DND-41 (cell line): Measurements from ENCODE around the gene SLC29A4.

Experiments
- ATAC-seq: fragments of 200-7000 bp; cut with Tn5 transposase; 3 replicates; pipeline ENCODE4 v1.9.1; 2021; ENCODE audit warnings: low read depth; ENCODE audit not compliant: insufficient read depth
- DNase-seq: peaks from one replicate; pipeline ENCODE4 v3.0.0-alpha.2; 2020
- H2AFZ ChIP-seq: 2 replicates; pipeline ENCODE4 v1.6.0; 2012; ENCODE audit warnings: low read depth, low read length
- H3K27ac ChIP-seq: 2 replicates; pipeline ENCODE4 v1.5.1; 2012; ENCODE audit warnings: low read length, inconsistent platforms
- H3K27me3 ChIP-seq: fragments of 200-600 bp; sonication (generic); 2 replicates; pipeline ENCODE4 v1.6.0; 2012; ENCODE audit warnings: low read length, mild to moderate bottlenecking, inconsistent platforms; ENCODE audit not compliant: insufficient read depth, poor library complexity
- H3K36me3 ChIP-seq: 2 replicates; pipeline ENCODE4 v1.5.1; 2012; ENCODE audit warnings: low read length, inconsistent platforms; ENCODE audit not compliant: insufficient read depth
- H3K4me1 ChIP-seq: 2 replicates; pipeline ENCODE4 v1.5.1; 2012; ENCODE audit warnings: mild to moderate bottlenecking, low read length; ENCODE audit not compliant: insufficient read depth
- H3K4me2 ChIP-seq: 2 replicates; pipeline ENCODE4 v1.6.0; 2012; ENCODE audit warnings: mild to moderate bottlenecking, moderate library complexity, low read length, inconsistent platforms; ENCODE audit not compliant: insufficient read depth
- H3K4me3 ChIP-seq, 2 experiments: fragments of 200-600 bp in 1 of 2; shearing (Covaris generic) in 1 of 2; 2 replicates each; pipeline ENCODE4 v1.5.1; 2012 to 2016; ENCODE audit warnings: inconsistent platforms in 2 of 2, low read length in 2 of 2, mild to moderate bottlenecking in 2 of 2, low read depth in 1 of 2, moderate library complexity in 1 of 2
- H3K79me2 ChIP-seq: 2 replicates; pipeline ENCODE4 v1.6.0; 2012; ENCODE audit warnings: low read length, inconsistent platforms; ENCODE audit not compliant: insufficient read depth
- H3K9ac ChIP-seq: 2 replicates; pipeline ENCODE4 v1.6.0; 2012; ENCODE audit warnings: low read depth, mild to moderate bottlenecking, inconsistent platforms, low read length, moderate library complexity
- H3K9me3 ChIP-seq: 2 replicates; pipeline ENCODE4 v1.5.1; 2012; ENCODE audit warnings: low read length, moderate library complexity, mild to moderate bottlenecking, inconsistent platforms; ENCODE audit not compliant: insufficient read depth, severe bottlenecking
- H4K20me1 ChIP-seq: 2 replicates; pipeline ENCODE4 v1.6.0; 2012; ENCODE audit warnings: low read length; ENCODE audit not compliant: insufficient read depth
- EZH2 ChIP-seq: IDR thresholded peaks from 3 replicates; pipeline ENCODE4 v1.6.1; 2012; ENCODE audit warnings: borderline replicate concordance, low read depth, mild to moderate bottlenecking, moderate library complexity, low read length, inconsistent platforms; ENCODE audit not compliant: severe bottlenecking
- TF ChIP-seq, protein P1 (sequence below): IDR thresholded peaks from 2 replicates; pipeline ENCODE4 v1.5.1; 2012; ENCODE audit warnings: borderline replicate concordance, low read length, moderate library complexity, mild to moderate bottlenecking; ENCODE audit not compliant: poor library complexity, severe bottlenecking; ENCODE audit errors: extremely low read depth

Gene SLC29A4

GRCh38 chr7:5337047-5337446, 54.3 kb downstream of the SLC29A4 start:
- ATAC-seq, result no peak
- Histone ChIP-seq H4K20me1 (peaks cover 24% of the 10 kb centered on the region), H3K27me3 (no peaks in the 10 kb centered on the region), H2AFZ (no peak overlapping the region), H3K36me3 (peaks cover 86% of the 10 kb centered on the region), H3K9ac (no peak overlapping the region), H3K4me3 (no peak overlapping the region), H3K27ac (no peak overlapping the region), H3K9me3 (peaks cover 6% of the 10 kb centered on the region), H3K79me2 (peaks cover 2% of the 10 kb centered on the region), H3K4me1 (peaks cover 12% of the 10 kb centered on the region), H3K4me2 (no peak overlapping the region)
- TF ChIP-seq, protein P1, sequence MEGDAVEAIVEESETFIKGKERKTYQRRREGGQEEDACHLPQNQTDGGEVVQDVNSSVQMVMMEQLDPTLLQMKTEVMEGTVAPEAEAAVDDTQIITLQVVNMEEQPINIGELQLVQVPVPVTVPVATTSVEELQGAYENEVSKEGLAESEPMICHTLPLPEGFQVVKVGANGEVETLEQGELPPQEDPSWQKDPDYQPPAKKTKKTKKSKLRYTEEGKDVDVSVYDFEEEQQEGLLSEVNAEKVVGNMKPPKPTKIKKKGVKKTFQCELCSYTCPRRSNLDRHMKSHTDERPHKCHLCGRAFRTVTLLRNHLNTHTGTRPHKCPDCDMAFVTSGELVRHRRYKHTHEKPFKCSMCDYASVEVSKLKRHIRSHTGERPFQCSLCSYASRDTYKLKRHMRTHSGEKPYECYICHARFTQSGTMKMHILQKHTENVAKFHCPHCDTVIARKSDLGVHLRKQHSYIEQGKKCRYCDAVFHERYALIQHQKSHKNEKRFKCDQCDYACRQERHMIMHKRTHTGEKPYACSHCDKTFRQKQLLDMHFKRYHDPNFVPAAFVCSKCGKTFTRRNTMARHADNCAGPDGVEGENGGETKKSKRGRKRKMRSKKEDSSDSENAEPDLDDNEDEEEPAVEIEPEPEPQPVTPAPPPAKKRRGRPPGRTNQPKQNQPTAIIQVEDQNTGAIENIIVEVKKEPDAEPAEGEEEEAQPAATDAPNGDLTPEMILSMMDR, result no peak
- TF ChIP-seq EZH2, result no peak
- no peak for DNase-seq

- Histone ChIP-seq H3K4me1 (no peaks in the 10 kb centered on the region), H3K27ac (no peak overlapping the region), H2AFZ (no peak overlapping the region), H3K36me3 (peaks cover 87% of the 10 kb centered on the region), H3K4me2 (no peak overlapping the region), H3K27me3 (no peaks in the 10 kb centered on the region), H3K79me2 (peaks cover 2% of the 10 kb centered on the region), H3K9me3 (peaks cover 25% of the 10 kb centered on the region), H3K9ac (no peak overlapping the region), H3K4me3 (no peak overlapping the region), H4K20me1 (no peaks in the 10 kb centered on the region)
- DNase-seq (no peak), ATAC-seq (no peak)
- TF ChIP-seq, protein P1, result no peak
- no peak for TF ChIP-seq EZH2
Measured at GRCh38 chr7:5339955-5340354, 57.2 kb downstream of the SLC29A4 start.

- H3K27ac ChIP-seq, result no peak overlapping the region
- TF ChIP-seq, protein P1, result no peak
- TF ChIP-seq EZH2, result no peak
- peaks cover 24% of the 10 kb centered on the region for H3K9me3 ChIP-seq
- no peaks in the 10 kb centered on the region for H3K79me2 ChIP-seq
- no peaks in the 10 kb centered on the region for H4K20me1 ChIP-seq
- ATAC-seq, result no peak
- no peak overlapping the region for H3K4me3 ChIP-seq
- no peaks in the 10 kb centered on the region for H3K4me1 ChIP-seq
- H3K9ac ChIP-seq, result no peak overlapping the region
- peaks cover 86% of the 10 kb centered on the region for H3K36me3 ChIP-seq
- no peaks in the 10 kb centered on the region for H3K27me3 ChIP-seq
- no peak for DNase-seq
- no peak overlapping the region for H3K4me2 ChIP-seq
- no peak overlapping the region for H2AFZ ChIP-seq
Measured at GRCh38 chr7:5342631-5343030, 59.9 kb downstream of the SLC29A4 start.

DNA sequence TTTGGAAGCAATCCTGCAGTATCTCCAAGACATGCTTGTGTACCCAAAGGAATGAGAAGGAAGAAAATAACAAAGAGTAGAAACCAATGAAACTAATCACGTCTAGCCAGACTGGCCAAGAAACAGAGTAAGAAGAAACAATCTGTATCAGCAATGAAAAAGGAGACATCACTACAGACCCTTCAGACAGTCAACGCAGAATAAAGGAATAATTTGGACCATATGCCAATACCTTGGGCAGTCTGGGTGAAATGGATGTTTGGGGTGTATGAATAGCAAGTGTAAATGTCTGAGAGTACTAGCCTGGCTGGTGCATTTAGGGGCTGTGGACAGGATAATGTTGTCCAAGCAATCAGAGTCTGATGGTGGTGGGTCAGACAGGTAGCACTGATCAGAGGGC, 61.1 kb downstream of the SLC29A4 start:
- no peak overlapping the region for H3K9ac ChIP-seq
- peaks cover 24% of the 10 kb centered on the region for H3K9me3 ChIP-seq
- DNase-seq, result no peak
- H2AFZ ChIP-seq, result no peak overlapping the region
- H3K79me2 ChIP-seq, result no peaks in the 10 kb centered on the region
- no peak overlapping the region for H3K4me2 ChIP-seq
- TF ChIP-seq, protein P1, result no peak
- TF ChIP-seq EZH2, result no peak
- H3K27ac ChIP-seq, result no peak overlapping the region
- no peaks in the 10 kb centered on the region for H3K27me3 ChIP-seq
- H3K4me3 ChIP-seq, result no peak overlapping the region
- no peaks in the 10 kb centered on the region for H4K20me1 ChIP-seq
- peaks cover 82% of the 10 kb centered on the region for H3K36me3 ChIP-seq
- no peaks in the 10 kb centered on the region for H3K4me1 ChIP-seq
- no peak for ATAC-seq
